BJ (cell line): ENCODE measurements around the gene HBG2. TPM values are rescaled to one million over a fixed set of nuclear protein-coding genes. Genes with fewer than 3 reads are reported as not detected.

Experiments
- CTCF ChIA-PET: fragments of 350-600 bp; formaldehyde crosslinking; extraction: SDS; loops from one replicate; lab custom pipeline; 2021; ENCODE audit warnings: antibody characterized with exemption, inconsistent platforms; lab: Yijun Ruan, JAX
- POLR2A ChIA-PET: fragments of 300-600 bp; sonication (Branson Sonifier 250); formaldehyde crosslinking; extraction: SDS; loops from one replicate; lab custom pipeline; 2021; ENCODE audit warnings: antibody characterized with exemption; lab: Charles Lee
- DNase-seq: peaks from one replicate; pipeline ENCODE4 v3.0.0-alpha.2; 2011; ENCODE audit warnings: low read depth
- H3K27me3 ChIP-seq: 2 replicates; pipeline ENCODE4 v1.6.0; 2011; ENCODE audit warnings: low read length; ENCODE audit not compliant: control insufficient read depth, insufficient read depth
- H3K36me3 ChIP-seq: 2 replicates; pipeline ENCODE4 v1.5.1; 2011; ENCODE audit warnings: low read length; ENCODE audit not compliant: control insufficient read depth, insufficient read depth
- H3K4me3 ChIP-seq: 2 replicates; pipeline ENCODE4 v1.5.1; 2011; ENCODE audit warnings: low read depth, mild to moderate bottlenecking, control low read depth, low read length
- CTCF ChIP-seq: IDR thresholded peaks from 2 replicates; pipeline ENCODE4 v1.5.1; 2011; ENCODE audit warnings: low read depth, mild to moderate bottlenecking, control low read depth, inconsistent platforms, low read length, moderate library complexity; ENCODE audit not compliant: insufficient read depth
- polyA plus RNA-seq: library from polyadenylated mRNA; depleted of rRNA; stranded (reverse); fragments of >200 nt; gene quantifications from 2 replicates; pipeline ENCODE4 v1.2.3, GENCODE V29; 2011

The HBG2 gene
- polyA plus RNA-seq, 1 experiment: not detected

GRCh38 chr11:5238486-5238885 is 16.1 kb downstream of the HBG2 start:
- POLR2A ChIA-PET: no interaction called here
- Histone ChIP-seq H3K4me3 (no peak overlapping the region), H3K36me3 (no peaks in the 10 kb centered on the region), H3K27me3 (no peaks in the 10 kb centered on the region)
- TF ChIP-seq CTCF: no peak
- CTCF ChIA-PET: interaction anchor here (0.9 kb wide), 1 partner anchor 9 kb away, joined by 3 read pairs; no protein-coding TSS in a partner anchor
- DNase-seq: no peak

- Histone ChIP-seq H3K27me3 (no peaks in the 10 kb centered on the region), H3K36me3 (no peaks in the 10 kb centered on the region), H3K4me3 (no peak overlapping the region)
- no peak for TF ChIP-seq CTCF
- ChIA-PET CTCF (no interaction called here), POLR2A (no interaction called here)
- no peak for DNase-seq
Observed at GRCh38 chr11:5237420-5237819, 17.2 kb downstream of the HBG2 start.

GRCh38 chr11:5235364-5236095 is 19.1 kb downstream of the HBG2 start:
- H3K36me3 ChIP-seq: no peaks in the 10 kb centered on the region
- H3K27me3 ChIP-seq: no peaks in the 10 kb centered on the region
- TF ChIP-seq CTCF: no peak
- H3K4me3 ChIP-seq: no peak overlapping the region
- ChIA-PET CTCF (no interaction called here), POLR2A (no interaction called here)
- DNase-seq: no peak

- POLR2A ChIA-PET: no interaction called here
- no peak for DNase-seq
- CTCF ChIA-PET: no interaction called here
- H3K4me3 ChIP-seq: no peak within 1 kb of the TSS
- no peak for TF ChIP-seq CTCF
- no peaks in the 10 kb centered on the region for H3K27me3 ChIP-seq
- no peaks in the 10 kb centered on the region for H3K36me3 ChIP-seq
Observed at GRCh38 chr11:5234381-5234834, 20.2 kb downstream of the HBG2 start, which contains the start of gene HBD. HBD (minus strand) TSS chr11:5234483; CDS start chr11:5234433, 50 bp downstream.

- no peaks in the 10 kb centered on the region for H3K27me3 ChIP-seq
- H3K4me3 ChIP-seq: no peak overlapping the region
- no peak for TF ChIP-seq CTCF
- ChIA-PET CTCF (no interaction called here), POLR2A (no interaction called here)
- DNase-seq: no peak
- no peaks in the 10 kb centered on the region for H3K36me3 ChIP-seq
Observed at GRCh38 chr11:5233307-5233706, 21.3 kb downstream of the HBG2 start.
